Activated CD8-positive, alpha-beta memory T cell treated with anti-CD3 and anti-CD28 coated beads for 1 hour (primary cell): ENCODE data around the gene KAT7.
A peak's percentile ranks its signal among the peaks of the same experiment; 100 is the strongest.
"Not testable (repeated sequence)": the region's sequence is repeated elsewhere in the genome, so short reads cannot be mapped to it uniquely, and the experiment has no call there.

Experiments
- DNase-seq, 2 donors: peaks; one replicate each; pipeline ENCODE4 v3.0.0-alpha.2; 2020; ENCODE audit warnings: low read depth in 1 of 2; ENCODE audit errors: extremely low read depth in 1 of 2

Gene KAT7

DNA sequence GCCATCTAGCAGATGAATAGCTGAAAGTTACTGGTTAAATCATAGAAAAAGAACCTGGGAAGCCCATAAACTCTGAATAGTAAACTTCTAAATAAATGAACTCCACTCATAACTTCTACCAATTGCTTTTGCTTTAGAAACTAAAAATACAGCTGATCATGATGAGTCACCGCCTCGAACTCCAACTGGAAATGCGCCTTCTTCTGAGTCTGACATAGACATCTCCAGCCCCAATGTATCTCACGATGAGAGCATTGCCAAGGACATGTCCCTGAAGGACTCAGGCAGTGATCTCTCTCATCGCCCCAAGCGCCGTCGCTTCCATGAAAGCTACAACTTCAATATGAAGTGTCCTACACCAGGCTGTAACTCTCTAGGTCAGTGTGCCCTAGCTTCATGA, 9.7 kb downstream of the KAT7 start:
- no peak for DNase-seq

- no peak for DNase-seq
These were observed 10.3 kb downstream of the KAT7 start for GRCh38 chr17:49798738-49799137.

GRCh38 chr17:49809056-49809455, 20.6 kb downstream of the KAT7 start:
- no peak for DNase-seq

GRCh38 chr17:49814781-49815529, 26.5 kb downstream of the KAT7 start:
- DNase-seq: no peak

DNA sequence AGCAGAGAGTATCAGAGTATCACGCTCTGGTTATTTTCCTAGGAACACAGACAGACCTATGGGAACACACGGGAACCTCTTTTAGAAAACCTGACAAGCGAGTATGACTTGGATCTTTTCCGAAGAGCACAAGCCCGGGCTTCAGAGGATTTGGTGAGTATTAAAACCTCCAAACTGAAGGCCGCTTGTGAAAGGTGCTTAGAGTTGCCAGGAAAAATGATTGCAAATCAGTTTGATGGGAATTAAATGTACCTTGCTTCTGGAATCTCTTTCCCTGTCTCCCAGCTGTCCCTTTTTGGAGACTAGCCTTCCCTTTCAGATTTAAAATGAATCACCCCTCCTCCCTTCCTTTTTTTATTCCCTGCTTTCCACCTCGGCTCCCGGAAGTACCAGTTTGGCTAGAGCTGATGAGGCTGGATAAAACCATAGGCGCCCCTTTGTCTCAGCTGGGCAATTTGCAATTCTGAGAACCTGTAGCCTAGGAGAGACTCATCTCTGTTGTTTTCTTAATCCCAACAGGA, 27.3 kb downstream of the KAT7 start:
- DNase-seq: no peak

DNA sequence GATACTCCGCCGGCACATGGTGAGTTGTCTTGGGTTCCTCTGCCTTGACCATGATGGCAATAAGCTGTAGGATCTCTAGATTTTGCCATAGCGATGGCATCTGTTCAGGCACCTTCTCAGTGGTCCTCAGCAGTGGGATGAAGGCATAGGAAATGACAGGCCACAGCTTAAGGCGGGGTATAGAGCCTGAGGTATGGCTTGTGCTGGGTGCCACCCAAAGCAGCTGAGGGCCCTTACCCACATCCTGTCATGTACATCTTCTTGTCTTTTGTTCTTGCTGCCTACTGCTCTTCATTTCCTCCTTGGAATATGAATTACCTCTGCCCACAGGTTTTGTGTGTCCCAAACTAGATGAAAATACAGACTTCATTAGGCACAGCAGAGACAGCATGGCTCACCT, 29.5 kb downstream of the KAT7 start:
- DNase-seq: peak; percentile 9 to 18

GRCh38 chr17:49819138-49819537, 30.7 kb downstream of the KAT7 start:
- DNase-seq: no peak

- no peak for DNase-seq
These were observed 31.2 kb downstream of the KAT7 start for GRCh38 chr17:49819651-49820050.

DNA sequence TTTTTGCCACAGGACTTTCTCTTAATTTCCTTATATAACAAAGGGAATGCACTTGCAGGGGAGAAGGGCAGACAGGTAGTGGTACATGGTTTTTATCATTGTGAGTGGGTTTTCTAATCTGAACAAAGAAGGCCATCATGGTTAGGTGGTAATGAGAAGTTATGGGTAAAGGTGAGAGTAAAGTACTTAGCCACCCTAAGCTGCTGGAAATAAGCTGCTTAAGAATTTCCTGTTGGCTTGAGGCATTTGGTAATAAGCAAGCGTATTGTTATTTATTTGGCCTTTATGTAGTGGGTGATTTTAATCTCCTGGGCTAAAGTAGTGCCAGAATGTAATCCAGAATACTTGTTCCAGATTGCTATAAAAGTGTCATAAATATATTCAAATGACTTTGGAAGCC, 32.3 kb downstream of the KAT7 start:
- no peak for DNase-seq

DNA sequence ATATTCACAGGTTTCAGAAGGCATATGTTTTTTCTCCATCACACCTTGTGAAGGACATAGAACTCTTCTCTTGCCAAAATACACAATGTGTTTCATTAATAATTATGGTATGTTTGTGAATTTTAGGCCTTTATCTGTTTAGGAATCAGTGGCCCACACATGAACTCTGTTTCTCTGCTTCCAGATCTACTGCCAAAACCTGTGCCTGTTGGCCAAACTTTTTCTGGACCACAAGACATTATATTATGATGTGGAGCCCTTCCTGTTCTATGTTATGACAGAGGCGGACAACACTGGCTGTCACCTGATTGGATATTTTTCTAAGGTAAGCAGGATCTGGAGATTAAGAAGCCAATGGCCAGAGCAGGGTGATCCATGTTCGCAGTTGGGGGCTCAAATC, 33.0 kb downstream of the KAT7 start:
- no peak for DNase-seq

DNA sequence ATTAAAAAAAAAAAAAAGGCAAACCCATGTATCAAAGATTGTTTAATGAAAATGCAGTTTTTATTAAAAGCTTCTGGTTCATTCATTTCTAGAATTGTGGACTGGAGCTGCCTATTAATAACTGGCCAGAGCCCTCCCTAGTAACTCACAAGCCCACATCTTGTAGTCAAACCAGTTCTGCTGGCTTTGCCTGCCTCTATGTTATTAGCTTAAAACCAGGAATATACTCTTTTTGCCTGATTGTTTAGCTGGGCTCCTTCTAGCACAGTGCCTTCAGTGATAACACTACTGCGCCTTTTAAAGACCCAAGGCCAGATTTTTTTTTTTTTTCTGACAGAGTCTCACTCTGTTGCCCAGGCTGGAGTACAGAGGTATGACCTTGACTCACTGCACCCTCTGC, 33.4 kb downstream of the KAT7 start:
- no peak for DNase-seq

DNA sequence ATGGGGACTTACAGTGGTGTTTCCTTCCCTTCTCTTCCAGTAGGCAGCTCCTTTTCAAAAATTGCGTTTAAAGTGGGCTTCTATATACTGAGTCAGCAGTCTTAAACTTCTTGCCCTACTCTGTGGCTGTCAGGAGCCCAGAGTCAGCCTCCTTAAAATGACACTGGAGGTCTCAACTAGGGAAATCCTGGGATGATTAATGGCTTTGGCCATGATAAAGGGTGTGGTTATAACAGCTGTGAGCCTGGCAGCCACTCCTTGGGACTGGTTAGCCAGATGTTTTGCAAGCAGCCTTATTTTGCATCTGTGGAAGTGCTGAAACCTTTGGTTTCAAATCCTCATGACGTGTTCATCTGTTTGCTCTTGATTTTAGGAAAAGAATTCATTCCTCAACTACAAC, 34.3 kb downstream of the KAT7 start:
- DNase-seq: no peak

- DNase-seq: no peak
These were observed 35.1 kb downstream of the KAT7 start for GRCh38 chr17:49823614-49824013.

GRCh38 chr17:49825645-49826044, 37.2 kb downstream of the KAT7 start:
- DNase-seq: no peak

- not testable (repeated sequence) for DNase-seq
These were observed 39.8 kb downstream of the KAT7 start for GRCh38 chr17:49828325-49828724.

- no peak for DNase-seq
These were observed 40.5 kb downstream of the KAT7 start for GRCh38 chr17:49829026-49829425.

- DNase-seq: no peak
These were observed 42.1 kb downstream of the KAT7 start for GRCh38 chr17:49830605-49831004.

- DNase-seq: no peak
These were observed 44.5 kb downstream of the KAT7 start for GRCh38 chr17:49832840-49833599.

- no peak for DNase-seq
These were observed 45.8 kb downstream of the KAT7 start for GRCh38 chr17:49834118-49834743.

GRCh38 chr17:49835472-49835871, 47.0 kb downstream of the KAT7 start:
- no peak for DNase-seq

- DNase-seq: no peak
These were observed 47.9 kb downstream of the KAT7 start for GRCh38 chr17:49836111-49837030.
